A549 (cell line): ENCODE data around the gene FBXL15. TPM values are rescaled to one million over a fixed set of nuclear protein-coding genes. Genes with fewer than 3 reads are reported as not detected.
"Not testable (repeated sequence)": the region's sequence is repeated elsewhere in the genome, so short reads cannot be mapped to it uniquely, and the experiment has no call there.

Source experiments
- ATAC-seq, 2 experiments: fragments of 200-7000 bp in 1 of 2; fragments of >200 bp in 1 of 2; cut with Nextera tagmentation in 1 of 2; cut with Tn5 transposase in 1 of 2; 3 replicates each; pipeline versions ENCODE4 v1.8.0 to v1.9.1; 2018 to 2020; ENCODE audit warnings: mild to moderate bottlenecking in 1 of 2, moderate library complexity in 1 of 2
- CTCF ChIA-PET: fragments of 300-600 bp; sonication (Branson Sonifier 250); formaldehyde crosslinking; extraction: SDS; loops from one replicate; lab custom pipeline; 2021; ENCODE audit warnings: antibody characterized with exemption, inconsistent platforms; lab: Yijun Ruan, JAX
- POLR2A ChIA-PET: fragments of 350-600 bp; formaldehyde crosslinking; extraction: SDS; loops from one replicate; lab custom pipeline; 2021; ENCODE audit warnings: antibody characterized with exemption, inconsistent platforms; lab: Yijun Ruan, JAX
- DNase-seq, 2 experiments: peaks; one replicate each; pipeline versions ENCODE4 v3.0.0 to v3.0.0-alpha.2; 2011 to 2016; ENCODE audit warnings: low read depth in 1 of 2, low spot score in 1 of 2
- FAIRE-seq: peaks from 2 replicates; lab custom pipeline; 2011; peaks lifted over from hg19 to GRCh38; lab: Jason Lieb, UNC
- H3K27ac ChIP-seq, 2 experiments: fragments of >200 bp; sonication (Bioruptor Twin); formaldehyde crosslinking; 3 replicates each; pipeline ENCODE4 v1.5.1; 2016 to 2017
- H3K4me1 ChIP-seq: fragments of >200 bp; sonication (Bioruptor Twin); formaldehyde crosslinking; 3 replicates; pipeline ENCODE4 v1.6.1; 2016
- H3K4me2 ChIP-seq: fragments of >200 bp; sonication (Bioruptor Twin); formaldehyde crosslinking; 3 replicates; pipeline ENCODE4 v1.6.1; 2016
- H3K4me3 ChIP-seq: fragments of >200 bp; sonication (Bioruptor Twin); formaldehyde crosslinking; 3 replicates; pipeline ENCODE4 v1.5.1; 2016
- H3K9me3 ChIP-seq: fragments of >200 bp; sonication (Bioruptor Twin); formaldehyde crosslinking; 3 replicates; pipeline ENCODE4 v1.6.1; 2016
- BHLHE40 ChIP-seq: IDR thresholded peaks from 2 replicates; pipeline ENCODE4 v1.6.1; 2012; ENCODE audit warnings: low read depth, low read length, inconsistent platforms
- CEBPB ChIP-seq, 2 experiments: fragments of >200 bp in 1 of 2; sonication (Bioruptor Twin) in 1 of 2; formaldehyde crosslinking in 1 of 2; IDR thresholded peaks; 2 replicates each; pipeline ENCODE4 v1.6.1; 2012 to 2016
- EHMT2 ChIP-seq: fragments of 200-600 bp; sonication (generic); IDR thresholded peaks from 2 replicates; pipeline ENCODE4 v1.6.1; 2016; ENCODE audit warnings: antibody characterized with exemption, low read depth, mild to moderate bottlenecking, moderate library complexity
- FOSB ChIP-seq: fragments of 250-450 bp; sonication (Bioruptor Pico); IDR thresholded peaks from 2 replicates; pipeline ENCODE4 v1.5.0; 2020; ENCODE audit warnings: mild to moderate bottlenecking, moderate library complexity
- FOSL2 ChIP-seq, 2 experiments: fragments of 450-650 bp in 1 of 2; fragments of >200 bp in 1 of 2; sonication (Bioruptor Twin) in 1 of 2; formaldehyde crosslinking; IDR thresholded peaks; 2 replicates each; pipeline versions ENCODE4 v1.5.0 to v1.6.1; 2016 to 2020; ENCODE audit warnings: mild to moderate bottlenecking in 1 of 2, moderate library complexity in 1 of 2
- HOXB13 ChIP-seq: fragments of 250-450 bp; sonication (Bioruptor Pico); IDR thresholded peaks from 2 replicates; pipeline ENCODE4 v1.5.0; 2020; ENCODE audit warnings: low read depth, mild to moderate bottlenecking, moderate library complexity
- HOXB5 ChIP-seq: fragments of 250-450 bp; sonication (Bioruptor Pico); IDR thresholded peaks from 2 replicates; pipeline ENCODE4 v1.5.0; 2020; ENCODE audit warnings: mild to moderate bottlenecking, moderate library complexity
- JUN ChIP-seq, 2 experiments: fragments of >200 bp; sonication (Bioruptor Twin); formaldehyde crosslinking; IDR thresholded peaks; 2 replicates in 1 of 2; 3 replicates in 1 of 2; pipeline ENCODE4 v1.6.1; 2016 to 2017
- MAZ ChIP-seq: fragments of 150-350 bp; IDR thresholded peaks from 2 replicates; pipeline ENCODE4 v1.6.1; 2014; ENCODE audit warnings: antibody characterized with exemption, low read depth, low read length, borderline replicate concordance
- NFE2L2 ChIP-seq: fragments of 150-350 bp; conservative IDR thresholded peaks from 2 replicates; pipeline ENCODE4 v1.6.1; 2014; ENCODE audit warnings: low read length
- NR3C1 ChIP-seq: fragments of >200 bp; sonication (Bioruptor Twin); formaldehyde crosslinking; IDR thresholded peaks from 3 replicates; pipeline ENCODE4 v1.6.1; 2017
- RAD21 ChIP-seq, 2 experiments: fragments of >200 bp in 1 of 2; sonication (Bioruptor Twin) in 1 of 2; formaldehyde crosslinking in 1 of 2; IDR thresholded peaks in 1 of 2; conservative IDR thresholded peaks in 1 of 2; 2 replicates in 1 of 2; 3 replicates in 1 of 2; pipeline ENCODE4 v1.6.1; 2012 to 2018; ENCODE audit warnings: inconsistent platforms in 1 of 2
- RFX5 ChIP-seq: fragments of 450-650 bp; IDR thresholded peaks from 2 replicates; pipeline ENCODE4 v1.7.1; 2014; ENCODE audit warnings: antibody characterized with exemption, mild to moderate bottlenecking, moderate library complexity
- TFCP2L1 ChIP-seq: fragments of 250-450 bp; sonication (Bioruptor Pico); IDR thresholded peaks from 2 replicates; pipeline ENCODE4 v1.5.0; 2021; ENCODE audit warnings: mild to moderate bottlenecking
- ZSCAN20 ChIP-seq: fragments of 250-450 bp; sonication (Bioruptor Pico); IDR thresholded peaks from 2 replicates; pipeline ENCODE4 v1.8.0; 2022; ENCODE audit warnings: mild to moderate bottlenecking, moderate library complexity
- WGBS: methylation state at CpG from one replicate; pipeline ENCODE4 v1.1.6; 2017; ENCODE audit errors: missing lambda C conversion rate; 5-methylcytosine and 5-hydroxymethylcytosine counted together
- polyA plus RNA-seq, 4 experiments: library from polyadenylated mRNA; depleted of rRNA in 3 of 4; stranded (reverse); fragments of >200 nt; fragmentation: RNase III in 1 of 4; extraction: RNeasy Plus Mini Kit Qiagen cat#74134 plus additional on column Dnase treatment in 1 of 4; gene quantifications; 2 replicates in 3 of 4; 3 replicates in 1 of 4; pipeline ENCODE4 v1.2.3, GENCODE V29; 2011 to 2017
- TF ChIP-seq, protein P1 (sequence below): fragments of 450-650 bp; IDR thresholded peaks from 2 replicates; pipeline ENCODE4 v1.6.1; 2014; ENCODE audit warnings: antibody characterized with exemption
- TF ChIP-seq, protein P2 (sequence below): fragments of >200 bp; sonication (Bioruptor Twin); formaldehyde crosslinking; IDR thresholded peaks from 3 replicates; pipeline ENCODE4 v1.6.1; 2016
- TF ChIP-seq, protein P3 (sequence below): IDR thresholded peaks from 2 replicates; pipeline ENCODE4 v1.6.1; 2012
- TF ChIP-seq, protein P4 (sequence below): fragments of 250-450 bp; sonication (Bioruptor Pico); IDR thresholded peaks from 2 replicates; pipeline ENCODE4 v1.5.0; 2021; ENCODE audit warnings: mild to moderate bottlenecking, moderate library complexity, borderline replicate concordance

Gene FBXL15
- polyA plus RNA-seq, 2 of the 4 experiments (the other 2 are of a cell fraction) = 4.8 to 9.4 TPM

DNA sequence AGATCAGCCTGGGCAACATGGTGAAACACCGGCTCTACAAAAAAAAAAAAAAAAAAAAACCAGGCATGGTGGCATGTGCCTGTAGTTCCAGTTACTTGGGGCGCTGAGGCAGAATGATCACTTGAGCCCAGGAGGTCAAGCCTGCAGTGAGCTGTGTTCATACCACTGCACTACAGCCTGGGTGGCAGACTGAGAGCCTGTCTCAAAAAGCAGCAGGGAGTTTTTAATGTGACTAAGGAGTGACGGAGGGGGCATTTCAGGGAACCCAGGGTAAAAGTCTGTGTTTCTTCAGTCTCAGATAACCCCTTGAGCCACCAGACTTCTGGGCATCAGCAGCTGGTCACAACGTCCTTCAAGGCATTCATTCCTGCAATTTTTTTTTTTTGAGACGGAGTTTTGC lies 32.9 kb downstream of the FBXL15 start:
- ATAC-seq (no peak), FAIRE-seq (no peak), DNase-seq (no peak)
- POLR2A ChIA-PET = interaction anchor here (1.5 kb wide), 1 partner anchor 21 kb away, joined by 3 read pairs; the partner anchor contains the start of gene CUEDC2
- CTCF ChIA-PET = interaction anchor here (0.6 to 3.7 kb wide), 6 partner anchors 8 to 50 kb away, joined by 3 to 20 read pairs (median 3); no protein-coding TSS in a partner anchor
- Histone ChIP-seq H3K9me3 (no peaks in the 10 kb centered on the region), H3K27ac (peak overlapping the region in 1 of 2 experiments; percentile 52; a peak in 2 of 6 replicates), H3K4me1 (peaks cover 55% of the 10 kb centered on the region), H3K4me2 (peak overlapping the region; percentile 44; the same call in 2 of the 3 replicates), H3K4me3 (no peak overlapping the region)
- TF ChIP-seq NFE2L2 (no peak), JUN (IDR thresholded peaks at IDR 0.05) (0 out of 5 replicates have a peak, but pooled peaks of 1 of the 2 experiments have one; percentile 9)
- WGBS = 97% methylated on average over 5 of the region's 5 CpGs

DNA sequence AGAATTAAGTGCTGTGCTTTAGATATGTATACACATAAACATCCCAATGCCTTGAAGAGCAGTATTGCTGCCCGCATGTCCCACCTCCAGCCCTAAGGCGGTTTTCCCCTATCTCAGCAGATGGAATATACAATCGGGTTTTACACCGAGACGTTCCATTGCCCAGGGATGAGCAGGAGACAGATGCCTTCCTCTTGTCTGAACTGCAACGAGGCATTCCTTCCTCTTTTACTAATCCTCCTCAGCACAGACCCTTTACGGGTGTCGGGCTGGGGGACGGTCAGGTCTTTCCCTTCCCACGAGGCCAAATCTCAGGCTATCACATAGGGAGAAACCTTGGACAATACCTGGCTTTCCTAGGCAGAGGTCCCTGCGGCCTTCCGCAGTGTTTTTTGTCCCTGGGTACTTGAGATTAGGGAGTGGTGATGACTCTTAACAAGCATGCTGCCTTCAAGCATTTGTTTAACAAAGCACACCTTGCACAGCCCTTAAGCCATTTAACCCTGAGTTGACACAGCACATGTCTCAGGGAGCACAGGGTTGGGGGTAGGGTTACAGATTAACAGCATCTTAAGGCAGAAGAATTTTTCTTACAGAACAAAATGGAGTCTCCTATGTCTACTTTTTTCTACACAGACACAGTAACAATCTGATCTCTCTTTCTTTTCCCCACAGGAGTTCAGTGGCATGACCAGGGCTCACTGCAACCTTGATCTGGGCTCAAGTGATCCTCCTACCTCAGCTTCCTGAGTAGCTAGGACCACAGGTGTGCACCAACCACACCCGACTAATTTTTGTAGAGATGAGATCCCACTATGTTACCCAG lies 34.2 kb downstream of the FBXL15 start:
- POLR2A ChIA-PET, H3K9me3 ChIP-seq, DNase-seq, ATAC-seq, H3K4me3 ChIP-seq, FAIRE-seq: not testable (repeated sequence)
- Histone ChIP-seq H3K27ac (peak overlapping the region; percentile 58 to 83), H3K4me2 (peak overlapping the region; percentile 46; the same call in 2 of the 3 replicates), H3K4me1 (peaks cover 51% of the 10 kb centered on the region)
- WGBS = 82% methylated on average over 13 of the region's 13 CpGs
- CTCF ChIA-PET = interaction anchor here (0.6 kb wide), 1 partner anchor 137 kb away, joined by 3 read pairs; no protein-coding TSS in a partner anchor

DNA sequence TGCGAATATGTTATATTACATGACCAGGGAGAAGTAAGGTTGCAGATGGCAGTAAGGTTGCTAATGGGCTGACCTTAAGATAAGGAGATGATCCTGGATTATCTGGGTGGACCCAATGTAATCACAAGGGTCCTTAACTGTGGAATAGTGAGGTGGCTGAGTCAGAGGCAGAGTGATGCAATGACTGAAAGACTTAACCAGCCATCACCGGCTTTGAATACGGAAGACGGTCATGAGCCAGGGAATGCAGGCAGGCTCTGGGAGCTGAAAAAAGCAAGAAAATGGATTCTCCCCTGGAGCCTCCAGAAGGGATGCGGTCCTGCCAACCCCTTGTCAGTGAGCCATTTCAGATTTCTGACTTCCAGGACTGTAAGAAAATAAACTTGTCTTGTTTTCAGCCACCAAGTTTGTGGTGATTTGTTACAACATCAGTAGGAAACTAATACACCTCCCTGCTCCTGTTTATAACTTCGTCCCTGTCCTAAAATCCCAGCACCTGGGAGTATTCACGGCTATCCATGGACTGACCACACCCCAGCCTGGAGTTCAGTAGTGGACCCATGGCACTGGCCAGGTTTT lies 35.3 kb downstream of the FBXL15 start:
- H3K4me3 ChIP-seq = no peak overlapping the region
- CTCF ChIA-PET = interaction anchor here (0.6 to 10.9 kb wide), 3 partner anchors 22 to 136 kb away, joined by 3 to 84 read pairs (median 7); no protein-coding TSS in a partner anchor
- no peak for TF ChIP-seq TFCP2L1
- TF ChIP-seq, protein P1, sequence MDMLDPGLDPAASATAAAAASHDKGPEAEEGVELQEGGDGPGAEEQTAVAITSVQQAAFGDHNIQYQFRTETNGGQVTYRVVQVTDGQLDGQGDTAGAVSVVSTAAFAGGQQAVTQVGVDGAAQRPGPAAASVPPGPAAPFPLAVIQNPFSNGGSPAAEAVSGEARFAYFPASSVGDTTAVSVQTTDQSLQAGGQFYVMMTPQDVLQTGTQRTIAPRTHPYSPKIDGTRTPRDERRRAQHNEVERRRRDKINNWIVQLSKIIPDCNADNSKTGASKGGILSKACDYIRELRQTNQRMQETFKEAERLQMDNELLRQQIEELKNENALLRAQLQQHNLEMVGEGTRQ = no peak
- TF ChIP-seq, protein P2, sequence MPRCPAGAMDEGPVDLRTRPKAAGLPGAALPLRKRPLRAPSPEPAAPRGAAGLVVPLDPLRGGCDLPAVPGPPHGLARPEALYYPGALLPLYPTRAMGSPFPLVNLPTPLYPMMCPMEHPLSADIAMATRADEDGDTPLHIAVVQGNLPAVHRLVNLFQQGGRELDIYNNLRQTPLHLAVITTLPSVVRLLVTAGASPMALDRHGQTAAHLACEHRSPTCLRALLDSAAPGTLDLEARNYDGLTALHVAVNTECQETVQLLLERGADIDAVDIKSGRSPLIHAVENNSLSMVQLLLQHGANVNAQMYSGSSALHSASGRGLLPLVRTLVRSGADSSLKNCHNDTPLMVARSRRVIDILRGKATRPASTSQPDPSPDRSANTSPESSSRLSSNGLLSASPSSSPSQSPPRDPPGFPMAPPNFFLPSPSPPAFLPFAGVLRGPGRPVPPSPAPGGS = no peak
- TF ChIP-seq HOXB5 (CRISPR knock-in tag) = no peak
- 0 out of 2 replicates have a peak, but pooled peaks have one; percentile 14 for TF ChIP-seq FOSL2 (IDR thresholded peaks at IDR 0.05)
- peak; percentile 56 for TF ChIP-seq FOSL2 (CRISPR knock-in tag; IDR thresholded peaks at IDR 0.05)
- TF ChIP-seq BHLHE40 = no peak
- no peak for TF ChIP-seq EHMT2
- peak; percentile 66 to 87 for TF ChIP-seq CEBPB (IDR thresholded peaks at IDR 0.05)
- no peak for TF ChIP-seq RFX5
- TF ChIP-seq, protein P3, sequence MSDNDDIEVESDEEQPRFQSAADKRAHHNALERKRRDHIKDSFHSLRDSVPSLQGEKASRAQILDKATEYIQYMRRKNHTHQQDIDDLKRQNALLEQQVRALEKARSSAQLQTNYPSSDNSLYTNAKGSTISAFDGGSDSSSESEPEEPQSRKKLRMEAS = no peak
- H3K9me3 ChIP-seq = no peaks in the 10 kb centered on the region
- peak overlapping the region; percentile 58 to 83 for H3K27ac ChIP-seq
- DNase-seq = peak in 1 of 2 experiments; percentile 63
- 59% methylated on average over 7 of the region's 7 CpGs for WGBS
- POLR2A ChIA-PET = interaction anchor here (0.9 kb wide), 1 partner anchor 46 kb away, joined by 3 read pairs; the partner anchor contains the start of gene ACTR1A
- no peak for FAIRE-seq
- ATAC-seq = peak; percentile 53 to 69; a peak in 5 of 6 replicates
- H3K4me1 ChIP-seq = peaks cover 54% of the 10 kb centered on the region
- peak overlapping the region; percentile 46 for H3K4me2 ChIP-seq

DNA sequence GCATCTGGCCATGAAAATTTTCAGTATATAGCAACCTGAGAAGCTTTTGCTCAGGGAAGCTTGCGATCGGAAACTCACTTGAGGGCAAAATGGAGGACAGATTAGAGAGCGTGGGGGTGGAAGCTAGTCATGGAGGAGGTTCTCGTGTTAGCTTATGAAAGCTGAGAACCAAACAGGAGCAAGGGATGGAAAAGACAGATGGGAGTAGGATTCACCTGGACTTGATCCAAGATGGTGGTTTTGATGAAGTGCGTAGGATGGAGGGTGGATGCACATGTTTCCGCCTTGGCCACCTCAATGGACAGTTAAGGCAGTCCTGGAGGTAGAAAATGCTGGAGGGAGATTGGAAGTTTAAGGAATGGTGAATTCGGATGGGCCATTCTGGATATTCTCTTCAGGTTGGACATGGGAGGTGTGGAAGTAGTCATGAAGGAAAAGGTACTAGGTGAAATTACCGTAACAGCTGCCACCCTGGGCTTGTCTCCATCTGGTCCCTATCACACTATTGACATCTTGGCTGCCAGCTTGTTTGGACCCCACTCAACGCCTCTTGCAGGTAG lies 37.0 kb downstream of the FBXL15 start:
- 91% methylated on average over 9 of the region's 9 CpGs for WGBS
- Histone ChIP-seq H3K9me3 (no peaks in the 10 kb centered on the region), H3K27ac (no peak overlapping the region), H3K4me3 (no peak overlapping the region), H3K4me1 (peaks cover 50% of the 10 kb centered on the region), H3K4me2 (no peak overlapping the region)
- ChIA-PET CTCF (interaction anchor here (1.4 to 10.9 kb wide), 4 partner anchors 20 to 64 kb away, joined by 4 to 84 read pairs (median 6); no protein-coding TSS in a partner anchor), POLR2A (no interaction called here)
- DNase-seq (no peak), FAIRE-seq (no peak), ATAC-seq (no peak)
- TF ChIP-seq MAZ (no peak), NR3C1 (no peak), RAD21 (conservative IDR thresholded peaks at IDR 0.05 in 1 of 2, IDR thresholded peaks at IDR 0.05 in 1 of 2) (no peak), HOXB13 (CRISPR knock-in tag) (no peak), RFX5 (no peak), ZSCAN20 (CRISPR knock-in tag) (no peak), FOSL2 (IDR thresholded peaks at IDR 0.05) (no peak), FOSL2 (CRISPR knock-in tag; IDR thresholded peaks at IDR 0.05) (no peak), FOSB (no peak), CEBPB (IDR thresholded peaks at IDR 0.05) (no peak)
- TF ChIP-seq, protein P3 = no peak
- TF ChIP-seq, protein P4, sequence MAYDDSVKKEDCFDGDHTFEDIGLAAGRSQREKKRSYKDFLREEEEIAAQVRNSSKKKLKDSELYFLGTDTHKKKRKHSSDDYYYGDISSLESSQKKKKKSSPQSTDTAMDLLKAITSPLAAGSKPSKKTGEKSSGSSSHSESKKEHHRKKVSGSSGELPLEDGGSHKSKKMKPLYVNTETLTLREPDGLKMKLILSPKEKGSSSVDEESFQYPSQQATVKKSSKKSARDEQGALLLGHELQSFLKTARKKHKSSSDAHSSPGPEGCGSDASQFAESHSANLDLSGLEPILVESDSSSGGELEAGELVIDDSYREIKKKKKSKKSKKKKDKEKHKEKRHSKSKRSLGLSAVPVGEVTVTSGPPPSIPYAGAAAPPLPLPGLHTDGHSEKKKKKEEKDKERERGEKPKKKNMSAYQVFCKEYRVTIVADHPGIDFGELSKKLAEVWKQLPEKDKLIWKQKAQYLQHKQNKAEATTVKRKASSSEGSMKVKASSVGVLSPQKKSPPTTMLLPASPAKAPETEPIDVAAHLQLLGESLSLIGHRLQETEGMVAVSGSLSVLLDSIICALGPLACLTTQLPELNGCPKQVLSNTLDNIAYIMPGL (CRISPR knock-in tag) = no peak
